ENCODE measurements around the gene CMTM4.

CMTM4 gene

GRCh38 chr16:66705790-66706505 is 9.4 kb upstream of the CMTM4 start:
- DNase-seq (ENCODE audit: insufficient read length, low spot score) (no peak), FAIRE-seq (no peak)
- TF ChIP-seq CTCF (IDR thresholded peaks at IDR 0.05; ENCODE audit: insufficient read depth, missing control alignments) = no peak

- FAIRE-seq (no peak), DNase-seq (ENCODE audit: insufficient read length, low spot score) (no peak)
- TF ChIP-seq CTCF (IDR thresholded peaks at IDR 0.05; ENCODE audit: insufficient read depth, missing control alignments) = no peak
Measured at GRCh38 chr16:66703406-66704215, 7.1 kb upstream of the CMTM4 start.

GRCh38 chr16:66701516-66701915 is 5.0 kb upstream of the CMTM4 start:
- no peak for TF ChIP-seq CTCF (IDR thresholded peaks at IDR 0.05; ENCODE audit: insufficient read depth, missing control alignments)
- FAIRE-seq (no peak), DNase-seq (ENCODE audit: insufficient read length, low spot score) (no peak)

GRCh38 chr16:66701026-66701425 is 4.5 kb upstream of the CMTM4 start:
- DNase-seq (ENCODE audit: insufficient read length, low spot score) (no peak), FAIRE-seq (no peak)
- no peak for TF ChIP-seq CTCF (IDR thresholded peaks at IDR 0.05; ENCODE audit: insufficient read depth, missing control alignments)

- FAIRE-seq (no peak), DNase-seq (ENCODE audit: insufficient read length, low spot score) (no peak)
- no peak for TF ChIP-seq CTCF (IDR thresholded peaks at IDR 0.05; ENCODE audit: insufficient read depth, missing control alignments)
Measured at GRCh38 chr16:66699898-66700297, 3.4 kb upstream of the CMTM4 start.

GRCh38 chr16:66698046-66698445 is 1.5 kb upstream of the CMTM4 start:
- FAIRE-seq (no peak), DNase-seq (ENCODE audit: insufficient read length, low spot score) (no peak)
- no peak for TF ChIP-seq CTCF (IDR thresholded peaks at IDR 0.05; ENCODE audit: insufficient read depth, missing control alignments)

Data from D721Med (cell line).